Loucy (cell line): ENCODE results near the gene CDR2L.
A peak's percentile ranks its signal among the peaks of the same experiment; 100 is the strongest.

ENCODE experiments used
- H2AFZ ChIP-seq: fragments of 200-600 bp; sonication (generic); 2 replicates; pipeline ENCODE4 v1.6.0; 2016; ENCODE audit warnings: antibody characterized with exemption, mild to moderate bottlenecking, low read length, moderate library complexity
- H3F3A ChIP-seq: fragments of 200-600 bp; 2 replicates; pipeline ENCODE4 v1.6.0; 2016; ENCODE audit warnings: antibody characterized with exemption, low read depth, mild to moderate bottlenecking
- H3K27me3 ChIP-seq: fragments of 200-600 bp; sonication (generic); 2 replicates; pipeline ENCODE4 v1.6.1; 2014; ENCODE audit warnings: low read length, mild to moderate bottlenecking; ENCODE audit not compliant: insufficient read depth, poor library complexity, severe bottlenecking
- H3K36me3 ChIP-seq: fragments of 200-600 bp; sonication (generic); 2 replicates; pipeline ENCODE4 v1.6.1; 2016; ENCODE audit warnings: low read length; ENCODE audit not compliant: insufficient read depth
- H3K4me1 ChIP-seq: fragments of 200-600 bp; sonication (generic); 2 replicates; pipeline ENCODE4 v1.5.1; 2014; ENCODE audit warnings: low read length, mild to moderate bottlenecking; ENCODE audit not compliant: insufficient read depth, poor library complexity, severe bottlenecking
- H3K4me2 ChIP-seq: fragments of 200-600 bp; sonication (generic); 2 replicates; pipeline ENCODE4 v1.6.0; 2014; ENCODE audit warnings: antibody characterized with exemption, low read length, low read depth, mild to moderate bottlenecking; ENCODE audit not compliant: poor library complexity, severe bottlenecking
- H3K4me3 ChIP-seq: fragments of 200-600 bp; sonication (generic); 2 replicates; pipeline ENCODE4 v1.5.1; 2014; ENCODE audit warnings: low read length, mild to moderate bottlenecking, mixed read lengths; ENCODE audit not compliant: poor library complexity, severe bottlenecking
- H3K79me2 ChIP-seq: fragments of 200-600 bp; sonication (generic); 2 replicates; pipeline ENCODE4 v1.6.1; 2014; ENCODE audit warnings: low read length; ENCODE audit not compliant: insufficient read depth
- H3K9ac ChIP-seq: fragments of 200-600 bp; sonication (generic); 2 replicates; pipeline ENCODE4 v1.6.0; 2014; ENCODE audit warnings: mild to moderate bottlenecking, low read depth, low read length, moderate library complexity; ENCODE audit not compliant: poor library complexity, severe bottlenecking
- H3K9me2 ChIP-seq: fragments of 200-600 bp; sonication (generic); replicated peaks from 2 replicates; pipeline ENCODE4 v1.6.1; 2016; ENCODE audit warnings: low read depth, low read length, mixed read lengths
- H3K9me3 ChIP-seq: fragments of 200-600 bp; sonication (generic); 2 replicates; pipeline ENCODE4 v1.6.1; 2014; ENCODE audit warnings: mild to moderate bottlenecking, antibody characterized with exemption, low read length, low read depth; ENCODE audit not compliant: insufficient read depth
- H4K20me1 ChIP-seq: fragments of 200-600 bp; sonication (generic); 2 replicates; pipeline ENCODE4 v1.6.0; 2014; ENCODE audit warnings: antibody characterized with exemption, low read length, mild to moderate bottlenecking; ENCODE audit not compliant: insufficient read depth, poor library complexity, severe bottlenecking
- CTCF ChIP-seq: fragments of 200-600 bp; sonication (generic); conservative IDR thresholded peaks from 2 replicates; pipeline ENCODE4 v1.5.1; 2014; ENCODE audit warnings: mild to moderate bottlenecking, antibody characterized with exemption, low read length
- EZH2phosphoT487 ChIP-seq: fragments of 200-600 bp; IDR thresholded peaks from 2 replicates; pipeline ENCODE4 v1.6.1; 2018; ENCODE audit warnings: antibody characterized with exemption, mild to moderate bottlenecking, moderate library complexity, borderline replicate concordance

Gene CDR2L

GRCh38 chr17:74972973-74973328 is 14.5 kb upstream of the CDR2L start:
- Histone ChIP-seq H3K9me2 (no peaks in the 10 kb centered on the region), H3K27me3 (peaks cover 17% of the 10 kb centered on the region), H3K36me3 (no peaks in the 10 kb centered on the region), H3K9ac (no peak overlapping the region), H3K4me3 (peak overlapping the region; percentile 69), H3F3A (no peaks in the 10 kb centered on the region), H3K4me1 (no peaks in the 10 kb centered on the region), H3K79me2 (no peaks in the 10 kb centered on the region), H3K4me2 (peak overlapping the region; percentile 67), H3K9me3 (no peaks in the 10 kb centered on the region), H4K20me1 (no peaks in the 10 kb centered on the region), H2AFZ (peak overlapping the region; percentile 64; the same call in 1 of the 2 replicates)
- TF ChIP-seq CTCF (no peak), EZH2phosphoT487 (no peak)

DNA sequence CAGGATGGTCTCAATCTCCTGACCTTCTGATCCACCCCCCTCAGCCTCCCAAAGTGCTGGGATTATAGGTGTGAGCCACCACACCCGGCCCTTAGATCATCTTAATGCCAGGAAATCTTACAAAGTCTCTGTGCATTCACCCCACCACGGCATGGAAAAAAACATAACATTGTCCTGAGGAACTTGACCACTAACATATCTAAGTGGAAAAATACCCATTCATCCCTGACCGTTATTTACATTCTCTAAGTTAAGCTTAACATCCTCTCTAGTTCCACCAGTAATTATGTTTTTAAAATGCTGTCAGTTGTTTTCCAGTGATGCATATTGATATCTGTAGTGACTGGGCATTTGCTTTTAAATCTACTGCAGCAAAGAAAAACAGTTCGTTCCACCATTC is 11.5 kb upstream of the CDR2L start:
- no peaks in the 10 kb centered on the region for H3K79me2 ChIP-seq
- H3K9me2 ChIP-seq = no peaks in the 10 kb centered on the region
- no peaks in the 10 kb centered on the region for H3K9me3 ChIP-seq
- no peak overlapping the region for H3K4me3 ChIP-seq
- no peak overlapping the region for H3K4me2 ChIP-seq
- H4K20me1 ChIP-seq = no peaks in the 10 kb centered on the region
- no peak for TF ChIP-seq EZH2phosphoT487
- TF ChIP-seq CTCF = no peak
- H3K9ac ChIP-seq = no peak overlapping the region
- no peaks in the 10 kb centered on the region for H3F3A ChIP-seq
- H3K27me3 ChIP-seq = peaks cover 17% of the 10 kb centered on the region
- H3K4me1 ChIP-seq = no peaks in the 10 kb centered on the region
- no peak overlapping the region for H2AFZ ChIP-seq
- H3K36me3 ChIP-seq = no peaks in the 10 kb centered on the region

DNA sequence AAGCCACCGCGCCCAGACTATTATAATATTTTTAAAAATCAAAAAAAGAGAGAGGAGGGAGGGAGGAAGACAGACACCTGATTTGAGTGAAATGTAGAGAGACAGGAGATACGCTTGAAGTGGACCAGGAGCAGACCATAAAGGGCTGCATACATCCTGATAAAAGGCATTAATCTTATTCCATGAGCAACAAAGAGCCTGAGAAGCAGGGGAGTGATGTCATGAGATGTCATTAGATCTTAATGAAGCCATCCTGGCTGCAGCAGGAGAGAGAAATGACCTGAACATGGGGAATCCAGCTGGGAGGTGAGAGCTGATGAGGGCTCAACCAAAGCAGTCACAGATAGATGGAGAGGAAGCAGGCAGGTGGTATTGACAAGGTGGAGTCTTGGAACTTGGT is 9.6 kb upstream of the CDR2L start:
- Histone ChIP-seq H3K4me1 (peaks cover 12% of the 10 kb centered on the region), H3K79me2 (no peaks in the 10 kb centered on the region), H4K20me1 (no peaks in the 10 kb centered on the region), H3K4me2 (no peak overlapping the region), H2AFZ (no peak overlapping the region), H3K36me3 (no peaks in the 10 kb centered on the region), H3K9me2 (no peaks in the 10 kb centered on the region), H3K27me3 (peaks cover 4% of the 10 kb centered on the region), H3F3A (no peaks in the 10 kb centered on the region), H3K9me3 (no peaks in the 10 kb centered on the region), H3K9ac (no peak overlapping the region), H3K4me3 (no peak overlapping the region)
- TF ChIP-seq CTCF (no peak), EZH2phosphoT487 (no peak)
